A549 (cell line): ENCODE measurements around the gene PPP1R14D.

Experiments
- CBX8 ChIP-seq: fragments of 200-600 bp; sonication (generic); IDR thresholded peaks from 2 replicates; pipeline ENCODE4 v1.6.1; 2016
- CEBPB ChIP-seq, 2 experiments: fragments of >200 bp in 1 of 2; sonication (Bioruptor Twin) in 1 of 2; formaldehyde crosslinking in 1 of 2; IDR thresholded peaks; 2 replicates each; pipeline ENCODE4 v1.6.1; 2012 to 2016
- CHD4 ChIP-seq: fragments of 200-600 bp; sonication (generic); IDR thresholded peaks from 2 replicates; pipeline ENCODE4 v1.6.1; 2016; ENCODE audit warnings: antibody characterized with exemption, mild to moderate bottlenecking, borderline replicate concordance
- CTCF ChIP-seq: fragments of >200 bp; sonication (Bioruptor Twin); formaldehyde crosslinking; IDR thresholded peaks from 3 replicates; pipeline ENCODE4 v1.5.1; 2016
- EP300 ChIP-seq, 2 experiments: fragments of >200 bp; sonication (Bioruptor Twin); formaldehyde crosslinking; IDR thresholded peaks; 2 replicates in 1 of 2; 3 replicates in 1 of 2; pipeline ENCODE4 v1.6.1; 2016 to 2017
- HOXA7 ChIP-seq: fragments of 250-450 bp; sonication (Bioruptor Pico); IDR thresholded peaks from 2 replicates; pipeline ENCODE4 v1.5.0; 2020; ENCODE audit warnings: mild to moderate bottlenecking, moderate library complexity
- JUN ChIP-seq, 2 experiments: fragments of >200 bp; sonication (Bioruptor Twin); formaldehyde crosslinking; IDR thresholded peaks; 2 replicates in 1 of 2; 3 replicates in 1 of 2; pipeline ENCODE4 v1.6.1; 2016 to 2017
- MAX ChIP-seq: IDR thresholded peaks from 2 replicates; pipeline ENCODE4 v1.6.1; 2012
- POLR2A ChIP-seq: IDR thresholded peaks from 2 replicates; pipeline ENCODE4 v1.6.1; 2012; ENCODE audit warnings: mild to moderate bottlenecking, low read length
- RAD21 ChIP-seq, 2 experiments: fragments of >200 bp in 1 of 2; sonication (Bioruptor Twin) in 1 of 2; formaldehyde crosslinking in 1 of 2; IDR thresholded peaks in 1 of 2; conservative IDR thresholded peaks in 1 of 2; 2 replicates in 1 of 2; 3 replicates in 1 of 2; pipeline ENCODE4 v1.6.1; 2012 to 2018; ENCODE audit warnings: inconsistent platforms in 1 of 2
- SREBF2 ChIP-seq: fragments of 450-650 bp; IDR thresholded peaks from 2 replicates; pipeline ENCODE4 v1.6.1; 2014; ENCODE audit warnings: mild to moderate bottlenecking, moderate library complexity
- ZC3H11A ChIP-seq: fragments of 450-650 bp; IDR thresholded peaks from 2 replicates; pipeline ENCODE4 v1.6.1; 2014; ENCODE audit warnings: antibody characterized with exemption, mild to moderate bottlenecking
- TF ChIP-seq, protein P1 (sequence below): fragments of 200-600 bp; sonication (generic); IDR thresholded peaks from 2 replicates; pipeline ENCODE4 v1.6.1; 2016; ENCODE audit warnings: antibody characterized with exemption, mild to moderate bottlenecking, moderate library complexity

- TF ChIP-seq CTCF (no peak), POLR2A (no peak), MAX (no peak), RAD21 (conservative IDR thresholded peaks at IDR 0.05 in 1 of 2, IDR thresholded peaks at IDR 0.05 in 1 of 2) (no peak), SREBF2 (no peak), ZC3H11A (no peak), EP300 (IDR thresholded peaks at IDR 0.05) (no peak), HOXA7 (CRISPR knock-in tag) (no peak), JUN (IDR thresholded peaks at IDR 0.05) (no peak), CHD4 (no peak), CBX8 (no peak), CEBPB (IDR thresholded peaks at IDR 0.05) (no peak)
- TF ChIP-seq, protein P1, sequence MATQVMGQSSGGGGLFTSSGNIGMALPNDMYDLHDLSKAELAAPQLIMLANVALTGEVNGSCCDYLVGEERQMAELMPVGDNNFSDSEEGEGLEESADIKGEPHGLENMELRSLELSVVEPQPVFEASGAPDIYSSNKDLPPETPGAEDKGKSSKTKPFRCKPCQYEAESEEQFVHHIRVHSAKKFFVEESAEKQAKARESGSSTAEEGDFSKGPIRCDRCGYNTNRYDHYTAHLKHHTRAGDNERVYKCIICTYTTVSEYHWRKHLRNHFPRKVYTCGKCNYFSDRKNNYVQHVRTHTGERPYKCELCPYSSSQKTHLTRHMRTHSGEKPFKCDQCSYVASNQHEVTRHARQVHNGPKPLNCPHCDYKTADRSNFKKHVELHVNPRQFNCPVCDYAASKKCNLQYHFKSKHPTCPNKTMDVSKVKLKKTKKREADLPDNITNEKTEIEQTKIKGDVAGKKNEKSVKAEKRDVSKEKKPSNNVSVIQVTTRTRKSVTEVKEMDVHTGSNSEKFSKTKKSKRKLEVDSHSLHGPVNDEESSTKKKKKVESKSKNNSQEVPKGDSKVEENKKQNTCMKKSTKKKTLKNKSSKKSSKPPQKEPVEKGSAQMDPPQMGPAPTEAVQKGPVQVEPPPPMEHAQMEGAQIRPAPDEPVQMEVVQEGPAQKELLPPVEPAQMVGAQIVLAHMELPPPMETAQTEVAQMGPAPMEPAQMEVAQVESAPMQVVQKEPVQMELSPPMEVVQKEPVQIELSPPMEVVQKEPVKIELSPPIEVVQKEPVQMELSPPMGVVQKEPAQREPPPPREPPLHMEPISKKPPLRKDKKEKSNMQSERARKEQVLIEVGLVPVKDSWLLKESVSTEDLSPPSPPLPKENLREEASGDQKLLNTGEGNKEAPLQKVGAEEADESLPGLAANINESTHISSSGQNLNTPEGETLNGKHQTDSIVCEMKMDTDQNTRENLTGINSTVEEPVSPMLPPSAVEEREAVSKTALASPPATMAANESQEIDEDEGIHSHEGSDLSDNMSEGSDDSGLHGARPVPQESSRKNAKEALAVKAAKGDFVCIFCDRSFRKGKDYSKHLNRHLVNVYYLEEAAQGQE = no peak
These were observed 15.6 kb upstream of the PPP1R14D start, which contains the start of gene SPINT1 for GRCh38 chr15:40843885-40844695.
